B cell (primary cell): ENCODE measurements around the gene GIPC3. TPM values are rescaled to one million over a fixed set of nuclear protein-coding genes. Genes with fewer than 3 reads are reported as not detected.

ENCODE experiments used
- ATAC-seq: fragments of 200-7000 bp; cut with Tn5 transposase; one replicate; pipeline ENCODE4 v1.10.0; 2021; ENCODE audit warnings: low read depth, mild to moderate bottlenecking, moderate number of reproducible peaks, moderate library complexity
- CTCF ChIA-PET: fragments of 350-600 bp; sonication (Branson Sonifier 250); formaldehyde crosslinking; loops from one replicate; lab custom pipeline; 2021; ENCODE audit warnings: antibody characterized with exemption, inconsistent platforms; lab: Charles Lee
- POLR2A ChIA-PET: fragments of 350-600 bp; sonication (Branson Sonifier 250); formaldehyde crosslinking; loops from one replicate; lab custom pipeline; 2021; ENCODE audit warnings: antibody characterized with exemption; lab: Charles Lee
- DNase-seq: peaks from one replicate; pipeline ENCODE4 v3.0.0; 2013
- H2AFZ ChIP-seq: 2 replicates; pipeline ENCODE4 v1.6.1; 2012; ENCODE audit warnings: mild to moderate bottlenecking, low read depth, low read length; ENCODE audit not compliant: insufficient read depth, poor library complexity, severe bottlenecking
- H3K27ac ChIP-seq, 2 donors: 1 replicate in 1 of 2; 2 replicates in 1 of 2; pipeline ENCODE4 v1.5.1; 2012 to 2013; ENCODE audit warnings: low read length in 2 of 2, mild to moderate bottlenecking in 2 of 2, moderate library complexity in 1 of 2
- H3K27me3 ChIP-seq, 4 experiments: fragments of 200-600 bp in 1 of 4; sonication (generic) in 1 of 4; replicated peaks in 1 of 4; 1 replicate in 2 of 4; 2 replicates in 2 of 4; pipeline versions ENCODE4 v1.6.1 to v1.7.0; 2013 to 2016; ENCODE audit warnings: low read length in 3 of 4, mild to moderate bottlenecking in 2 of 4, mixed read lengths in 1 of 4, moderate library complexity in 1 of 4; ENCODE audit not compliant: insufficient read depth in 4 of 4, control insufficient read depth in 3 of 4; ENCODE audit errors: control extremely low read depth in 1 of 4
- H3K36me3 ChIP-seq, 2 experiments: replicated peaks in 1 of 2; 1 replicate in 1 of 2; 2 replicates in 1 of 2; pipeline versions ENCODE4 v1.6.1 to v1.7.1; 2013; ENCODE audit warnings: low read length in 1 of 2; ENCODE audit not compliant: insufficient read depth in 2 of 2, control insufficient read depth in 1 of 2; ENCODE audit errors: control extremely low read depth in 1 of 2, extremely low read depth in 1 of 2
- H3K4me1 ChIP-seq, 2 donors: fragments of 200-600 bp in 1 of 2; sonication (generic) in 1 of 2; 1 replicate in 1 of 2; 2 replicates in 1 of 2; pipeline versions ENCODE4 v1.5.1 to v1.6.1; 2013 to 2017; ENCODE audit warnings: low read length in 2 of 2; ENCODE audit not compliant: control insufficient read depth in 2 of 2, insufficient read depth in 2 of 2
- H3K4me2 ChIP-seq: replicated peaks from 2 replicates; pipeline ENCODE3; 2012; ENCODE audit warnings: mild to moderate bottlenecking, low read depth, low read length; ENCODE audit not compliant: poor library complexity, severe bottlenecking
- H3K4me3 ChIP-seq, 5 experiments: fragments of 200-600 bp in 1 of 5; sonication (generic) in 1 of 5; 1 replicate in 3 of 5; 2 replicates in 2 of 5; pipeline versions ENCODE4 v1.5.1 to v1.7.0; 2011 to 2016; ENCODE audit warnings: low read length in 4 of 5, mild to moderate bottlenecking in 4 of 5, low read depth in 2 of 5, control low read depth in 1 of 5, moderate library complexity in 1 of 5; ENCODE audit not compliant: insufficient read depth in 1 of 5; ENCODE audit errors: control extremely low read depth in 1 of 5, extremely low read depth in 1 of 5
- H3K79me2 ChIP-seq: fragments of 200-600 bp; sonication (generic); one replicate; pipeline ENCODE4 v1.6.0; 2016; ENCODE audit warnings: low read length; ENCODE audit not compliant: control insufficient read depth, insufficient read depth
- H3K9ac ChIP-seq: fragments of 200-600 bp; sonication (generic); 2 replicates; pipeline ENCODE4 v1.6.1; 2017; ENCODE audit warnings: mild to moderate bottlenecking, low read length, moderate library complexity
- H3K9me3 ChIP-seq, 3 donors: one replicate each; pipeline versions ENCODE4 v1.6.1 to v1.7.1; 2013; ENCODE audit warnings: low read length in 2 of 3; ENCODE audit not compliant: control insufficient read depth in 2 of 3, insufficient read depth in 1 of 3; ENCODE audit errors: control extremely low read depth in 1 of 3
- H4K20me1 ChIP-seq: 2 replicates; pipeline ENCODE4 v1.6.0; 2012; ENCODE audit warnings: mild to moderate bottlenecking, low read length; ENCODE audit not compliant: insufficient read depth, control insufficient read depth, poor library complexity, severe bottlenecking
- H3K27ac Mint-ChIP-seq: one replicate; pipeline ENCODE4 v1.8.0; 2021; ENCODE audit warnings: mixed read lengths
- H3K27me3 Mint-ChIP-seq: one replicate; pipeline ENCODE4 v1.8.0; 2021; ENCODE audit warnings: mixed read lengths
- H3K4me1 Mint-ChIP-seq: one replicate; pipeline ENCODE4 v1.8.0; 2021; ENCODE audit warnings: mixed read lengths
- H3K4me3 Mint-ChIP-seq: one replicate; pipeline ENCODE4 v1.8.0; 2021; ENCODE audit warnings: mixed read lengths
- H3K9me3 Mint-ChIP-seq: one replicate; pipeline ENCODE4 v1.8.0; 2022; ENCODE audit warnings: mixed read lengths; ENCODE audit not compliant: insufficient read depth
- CTCF ChIP-seq: fragments of 200-600 bp; IDR thresholded peaks from one replicate; pipeline ENCODE4 v1.8.0; 2022; ENCODE audit warnings: antibody characterized with exemption, mild to moderate bottlenecking
- EZH2 ChIP-seq: IDR thresholded peaks from 2 replicates; pipeline ENCODE4 v1.6.1; 2012; ENCODE audit warnings: borderline replicate concordance, low read depth, mild to moderate bottlenecking, moderate library complexity, low read length; ENCODE audit not compliant: insufficient read depth, poor library complexity, severe bottlenecking
- WGBS: methylation state at CpG from one replicate; pipeline ENCODE4 v1.1.5; 2013; ENCODE audit warnings: missing lambda C conversion rate; ENCODE audit not compliant: insufficient coverage; 5-methylcytosine and 5-hydroxymethylcytosine counted together
- intact Hi-C: fragments of 100-400 bp; cut with micrococcal nuclease; formaldehyde crosslinking; loops from one replicate; pipeline ENCODE4 v1.10.0; 2022
- polyA plus RNA-seq: library from polyadenylated mRNA; depleted of rRNA; stranded (reverse); fragments of >200 nt; gene quantifications from 2 replicates; pipeline ENCODE4 v1.2.3, GENCODE V29; 2012
- total RNA-seq, 2 donors: library from RNA; stranded (reverse); fragments of 120-200 nt in 1 of 2; gene quantifications; 1 replicate in 1 of 2; 2 replicates in 1 of 2; pipeline versions ENCODE4 v1.2.3 to v1.2.4, GENCODE V29; 2013 to 2022

Gene GIPC3
- total and polyA plus RNA-seq, 2 donors (not counting 1 experiment from before 2014, with no cell fraction given), result 0.47 to 0.48 TPM

DNA sequence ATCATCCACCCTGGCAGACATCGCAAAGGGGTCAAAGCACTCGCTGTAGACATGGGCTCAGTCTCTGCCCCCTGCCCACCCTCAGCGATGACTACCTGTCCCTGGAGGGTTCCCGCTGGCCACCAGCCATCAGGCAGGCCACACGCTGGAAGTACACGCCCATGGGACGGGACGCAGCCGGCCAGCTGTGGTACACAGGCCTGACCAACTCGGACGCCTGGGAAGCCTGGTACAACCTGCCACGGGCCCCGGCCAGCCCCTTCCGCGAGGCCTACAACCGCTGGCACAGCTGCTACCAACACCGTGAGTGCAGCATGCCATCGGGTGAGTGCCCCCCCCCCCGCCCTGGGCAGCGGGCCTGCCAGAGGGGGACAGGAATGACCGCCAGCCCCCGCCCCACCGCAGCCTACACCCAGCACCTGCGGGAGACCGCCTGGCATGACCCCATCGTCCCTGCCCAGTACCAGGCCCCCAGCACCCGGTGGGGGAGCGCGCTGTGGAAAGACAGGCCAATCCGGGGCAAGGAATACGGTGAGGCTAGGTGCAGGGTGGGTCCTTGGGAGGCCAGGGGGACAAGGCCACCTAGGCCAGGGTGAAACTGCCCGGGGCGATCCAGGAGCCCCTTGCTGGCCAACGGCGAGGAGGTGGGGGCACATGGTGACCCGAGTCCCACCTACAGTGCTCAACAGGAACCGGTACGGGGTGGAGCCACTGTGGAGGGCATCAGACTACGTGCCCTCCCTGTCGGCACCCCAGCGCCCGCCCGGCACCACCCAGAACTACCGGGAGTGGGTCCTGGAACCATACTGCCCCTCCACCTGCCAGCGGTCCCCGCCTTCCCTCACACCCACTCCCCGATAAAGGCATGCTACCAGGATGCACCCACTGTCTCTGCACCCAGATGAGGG, 41.9 kb upstream of the GIPC3 start:
- H3K9me3 ChIP-seq, result peaks cover 0 to 8% (median 0%) of the 10 kb centered on the region in 3 donors
- H3K9ac ChIP-seq, result no peak overlapping the region
- Mint-ChIP-seq H3K27me3 (no peaks in the 10 kb centered on the region), H3K9me3 (no peaks in the 10 kb centered on the region), H3K4me1 (peaks cover 8% of the 10 kb centered on the region), H3K27ac (no peak overlapping the region), H3K4me3 (no peak overlapping the region)
- no peak overlapping the region for H2AFZ ChIP-seq
- H3K79me2 ChIP-seq, result peaks cover 7% of the 10 kb centered on the region
- 97% methylated on average over 45 of the region's 47 CpGs for WGBS
- DNase-seq (no peak), ATAC-seq (no peak)
- peaks cover 44% of the 10 kb centered on the region for H4K20me1 ChIP-seq
- no peak overlapping the region for H3K4me3 ChIP-seq
- intact Hi-C loops, result no loop called here
- H3K27ac ChIP-seq, result no peak overlapping the region
- ChIA-PET POLR2A (interaction anchor here (0.5 kb wide), 1 partner anchor 86 kb away, joined by 5 read pairs; no protein-coding TSS in a partner anchor), CTCF (interaction anchor here (1.4 to 1.9 kb wide), 2 partner anchors 33 to 80 kb away, joined by 3 to 7 read pairs; no protein-coding TSS in a partner anchor)
- H3K4me2 ChIP-seq, result no peak overlapping the region
- H3K36me3 ChIP-seq, result peaks cover 0 to 32% of the 10 kb centered on the region in 2 experiments
- H3K27me3 ChIP-seq, result no peaks in the 10 kb centered on the region
- no peaks in the 10 kb centered on the region for H3K4me1 ChIP-seq
- no peak for TF ChIP-seq CTCF
- no peak for TF ChIP-seq EZH2

- no peaks in the 10 kb centered on the region for H3K27me3 ChIP-seq
- no peak overlapping the region for H3K27ac Mint-ChIP-seq
- peaks cover 0 to 8% (median 0%) of the 10 kb centered on the region in 3 donors for H3K9me3 ChIP-seq
- H3K4me1 Mint-ChIP-seq, result peaks cover 8% of the 10 kb centered on the region
- CTCF ChIA-PET, result interaction anchor here (1.2 to 3.6 kb wide), 5 partner anchors 10 to 79 kb away, joined by 3 to 37 read pairs (median 7); partner anchors contain the start of gene MFSD12
- H3K36me3 ChIP-seq, result peaks cover 0 to 35% of the 10 kb centered on the region in 2 experiments
- ATAC-seq, result no peak
- POLR2A ChIA-PET, result interaction anchor here (0.5 kb wide), 1 partner anchor 86 kb away, joined by 5 read pairs; no protein-coding TSS in a partner anchor
- no peaks in the 10 kb centered on the region for H3K4me1 ChIP-seq
- H4K20me1 ChIP-seq, result peaks cover 49% of the 10 kb centered on the region
- H3K27me3 Mint-ChIP-seq, result no peaks in the 10 kb centered on the region
- H3K79me2 ChIP-seq, result peaks cover 7% of the 10 kb centered on the region
- no peak overlapping the region for H3K4me3 Mint-ChIP-seq
- WGBS, result 95% methylated on average over 9 of the region's 9 CpGs
- no peak overlapping the region for H3K9ac ChIP-seq
- no peak for DNase-seq
- no peak overlapping the region for H3K4me3 ChIP-seq
- no peak overlapping the region for H3K27ac ChIP-seq
- intact Hi-C loops, result no loop called here
- no peak overlapping the region for H2AFZ ChIP-seq
- no peak for TF ChIP-seq CTCF
- TF ChIP-seq EZH2, result no peak
- H3K9me3 Mint-ChIP-seq, result no peaks in the 10 kb centered on the region
- no peak overlapping the region for H3K4me2 ChIP-seq
These were observed 41.3 kb upstream of the GIPC3 start for GRCh38 chr19:3544058-3544376.
